HCT116 (cell line): ENCODE data around the gene SLC8A1. TPM values are rescaled to one million over a fixed set of nuclear protein-coding genes. Genes with fewer than 3 reads are reported as not detected.

Source experiments
- ATAC-seq: fragments of 200-7000 bp; cut with Tn5 transposase; 2 replicates; pipeline ENCODE4 v1.9.1; 2020; ENCODE audit warnings: mild to moderate bottlenecking, moderate library complexity
- BruUV-seq: library from RNA; stranded (reverse); fragments of 400-500 nt; replicated peaks from 2 replicates; lab custom pipeline; 2021; lab: Mats Ljungman, UMichigan
- CTCF ChIA-PET: fragments of 300-600 bp; sonication (Branson Sonifier 250); formaldehyde crosslinking; loops from one replicate; lab custom pipeline; 2021; ENCODE audit warnings: antibody characterized with exemption; lab: Charles Lee
- POLR2A ChIA-PET: fragments of 300-600, 350-600 bp; sonication (Branson Sonifier 250); formaldehyde crosslinking; loops from one replicate; lab custom pipeline; 2021; ENCODE audit warnings: antibody characterized with exemption; lab: Charles Lee
- RAD21 ChIA-PET, 2 experiments: fragments of 300-600 bp; sonication (Branson Sonifier 250); formaldehyde crosslinking; loops; one replicate each; lab custom pipeline; 2023; ENCODE audit warnings: low total read pairs in 2 of 2; ENCODE audit not compliant: uncharacterized antibody in 2 of 2, unreplicated experiment in 2 of 2, low non-redundant PET in 1 of 2; lab: Charles Lee
- DNase-seq: peaks from one replicate; pipeline ENCODE4 v3.0.0-alpha.2; 2010; ENCODE audit warnings: low read depth, low spot score
- H2AFZ ChIP-seq: fragments of 200-600 bp; shearing (Covaris generic), sonication (generic); 2 replicates; pipeline ENCODE4 v1.6.1; 2017; ENCODE audit warnings: low read depth, mixed run types, mixed read lengths, antibody characterized with exemption, low read length; ENCODE audit not compliant: poor library complexity, severe bottlenecking
- H3K27ac ChIP-seq: 2 replicates; pipeline ENCODE4 v1.5.1; 2012; ENCODE audit warnings: low read depth, low read length
- H3K27me3 ChIP-seq: fragments of 200-600 bp; sonication (generic); 2 replicates; pipeline ENCODE4 v1.6.1; 2016; ENCODE audit warnings: mixed run types, low read length, mixed read lengths; ENCODE audit not compliant: insufficient read depth
- H3K36me3 ChIP-seq, 2 experiments: fragments of 200-500 bp in 1 of 2; fragments of 200-600 bp in 1 of 2; sonication (Bioruptor generic) in 1 of 2; sonication (generic) in 1 of 2; 2 replicates each; pipeline versions ENCODE4 v1.5.1 to v1.6.1; 2014 to 2016; ENCODE audit warnings: low read length in 2 of 2, inconsistent platforms in 1 of 2, mixed read lengths in 1 of 2, mixed run types in 1 of 2; ENCODE audit not compliant: insufficient read depth in 2 of 2, control insufficient read depth in 1 of 2
- H3K4me1 ChIP-seq, 2 experiments: fragments of 200-600 bp in 1 of 2; sonication (generic) in 1 of 2; 2 replicates each; pipeline versions ENCODE4 v1.5.1 to v1.6.1; 2012 to 2017; ENCODE audit warnings: low read length in 2 of 2, inconsistent platforms in 1 of 2, mild to moderate bottlenecking in 1 of 2, mixed read lengths in 1 of 2, mixed run types in 1 of 2, moderate library complexity in 1 of 2; ENCODE audit not compliant: insufficient read depth in 2 of 2, control insufficient read depth in 1 of 2
- H3K4me2 ChIP-seq: fragments of 200-600 bp; sonication (generic); 2 replicates; pipeline ENCODE4 v1.6.1; 2017; ENCODE audit warnings: mixed run types, low read length, mixed read lengths
- H3K4me3 ChIP-seq, 2 experiments: fragments of 200-600 bp in 1 of 2; sonication (generic) in 1 of 2; replicated peaks in 1 of 2; 2 replicates each; pipeline ENCODE4 v1.5.1; 2011 to 2016; ENCODE audit warnings: low read length in 2 of 2, control low read depth in 1 of 2, low read depth in 1 of 2, mild to moderate bottlenecking in 1 of 2, mixed read lengths in 1 of 2, mixed run types in 1 of 2
- H3K79me2 ChIP-seq: fragments of 200-600 bp; sonication (generic); 2 replicates; pipeline ENCODE4 v1.6.1; 2017; ENCODE audit warnings: mild to moderate bottlenecking, mixed run types, low read length, moderate library complexity, mixed read lengths; ENCODE audit not compliant: insufficient read depth
- H3K9ac ChIP-seq: fragments of 200-600 bp; sonication (generic); 2 replicates; pipeline ENCODE4 v1.6.1; 2016; ENCODE audit warnings: low read length, mixed read lengths
- H3K9me2 ChIP-seq: fragments of 200-600 bp; sonication (generic), shearing (Covaris generic); 2 replicates; pipeline ENCODE4 v1.6.1; 2017; ENCODE audit warnings: mixed run types, mild to moderate bottlenecking, moderate library complexity; ENCODE audit not compliant: insufficient read depth
- H3K9me3 ChIP-seq, 2 experiments: fragments of 200-500 bp in 1 of 2; fragments of 200-600 bp in 1 of 2; sonication (Bioruptor generic) in 1 of 2; sonication (generic) in 1 of 2; 2 replicates each; pipeline ENCODE4 v1.6.1; 2014 to 2017; ENCODE audit warnings: low read length in 2 of 2, mixed read lengths in 2 of 2, inconsistent platforms in 1 of 2, low read depth in 1 of 2, mild to moderate bottlenecking in 1 of 2, mixed run types in 1 of 2, moderate library complexity in 1 of 2; ENCODE audit not compliant: control insufficient read depth in 1 of 2, insufficient read depth in 1 of 2
- H4K20me1 ChIP-seq: fragments of 200-600 bp; sonication (generic), shearing (Covaris generic); 2 replicates; pipeline ENCODE4 v1.6.1; 2017; ENCODE audit warnings: mixed run types, mild to moderate bottlenecking, moderate library complexity; ENCODE audit not compliant: insufficient read depth
- CBX3 ChIP-seq: IDR thresholded peaks from 2 replicates; pipeline ENCODE4 v1.6.1; 2012; ENCODE audit warnings: low read depth
- EGR1 ChIP-seq: IDR thresholded peaks from 2 replicates; pipeline ENCODE4 v1.6.1; 2012; ENCODE audit warnings: low read depth
- JUND ChIP-seq: IDR thresholded peaks from 2 replicates; pipeline ENCODE4 v1.6.1; 2012
- RAD21 ChIP-seq: IDR thresholded peaks from 2 replicates; pipeline ENCODE4 v1.6.1; 2012; ENCODE audit warnings: low read depth, mild to moderate bottlenecking
- SIN3A ChIP-seq: IDR thresholded peaks from 2 replicates; pipeline ENCODE4 v1.6.1; 2012; ENCODE audit warnings: low read depth
- SRF ChIP-seq: IDR thresholded peaks from 2 replicates; pipeline ENCODE4 v1.6.1; 2012; ENCODE audit warnings: low read depth
- TCF7L2 ChIP-seq: IDR thresholded peaks from 2 replicates; pipeline ENCODE4 v1.7.0; 2011; ENCODE audit warnings: borderline replicate concordance, inconsistent platforms; ENCODE audit not compliant: insufficient read depth, insufficient read length; ENCODE audit errors: extremely low read depth
- ZFX ChIP-seq: fragments of 450-650 bp; IDR thresholded peaks from 2 replicates; pipeline ENCODE4 v1.6.1; 2017
- intact Hi-C: fragments of 100-400 bp; cut with micrococcal nuclease; formaldehyde crosslinking; loops from 2 replicates; pipeline ENCODE4 v1.10.0; 2022
- total RNA-seq: library from RNA; stranded (reverse); gene quantifications from one replicate; pipeline ENCODE4 v1.2.1, GENCODE V29; 2021; ENCODE audit not compliant: unreplicated experiment
- TF ChIP-seq, protein P1 (sequence below): IDR thresholded peaks from 2 replicates; pipeline ENCODE4 v1.6.1; 2012; ENCODE audit warnings: low read depth
- TF ChIP-seq, protein P2 (sequence below): IDR thresholded peaks from 2 replicates; pipeline ENCODE4 v1.6.1; 2011; ENCODE audit warnings: mild to moderate bottlenecking, low read length, moderate library complexity; ENCODE audit not compliant: insufficient replicate concordance; ENCODE audit errors: extremely low read depth
- TF ChIP-seq, protein P3 (sequence below): IDR thresholded peaks from 2 replicates; pipeline ENCODE4 v1.6.1; 2012
- TF ChIP-seq, protein P4 (sequence below), 3 experiments: fragments of 200-600 bp in 1 of 3; sonication (generic) in 1 of 3; IDR thresholded peaks in 2 of 3; conservative IDR thresholded peaks in 1 of 3; 2 replicates each; pipeline ENCODE4 v1.5.1; 2012 to 2017; ENCODE audit warnings: low read depth in 2 of 3, low read length in 2 of 3, antibody characterized with exemption in 1 of 3, borderline replicate concordance in 1 of 3, control low read depth in 1 of 3, mild to moderate bottlenecking in 1 of 3, mixed read lengths in 1 of 3, mixed run types in 1 of 3, moderate library complexity in 1 of 3; ENCODE audit not compliant: insufficient read depth in 1 of 3

The SLC8A1 gene
- total RNA-seq, 1 experiment from 2014 or later, result 0.07 TPM

DNA sequence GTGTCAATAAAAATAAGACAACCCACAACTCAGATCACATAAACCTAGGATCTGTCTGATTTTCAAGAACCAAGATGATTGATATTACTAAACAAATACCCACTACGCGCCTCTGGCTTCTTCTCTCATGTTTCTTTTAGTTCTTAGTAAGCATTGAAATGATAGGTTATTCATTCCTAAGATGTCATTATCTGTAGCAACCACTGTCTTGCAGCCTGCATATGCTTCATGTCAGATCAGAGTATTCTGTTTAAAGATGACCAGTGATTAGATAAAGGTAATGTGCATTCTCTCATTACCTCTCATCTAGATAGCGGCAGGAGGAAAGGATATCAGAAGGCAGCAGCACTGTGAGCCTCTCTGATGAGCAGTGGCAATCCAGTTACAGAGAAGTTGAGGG is 112.9 kb downstream of the SLC8A1 start (continued):
- TF ChIP-seq, protein P1, sequence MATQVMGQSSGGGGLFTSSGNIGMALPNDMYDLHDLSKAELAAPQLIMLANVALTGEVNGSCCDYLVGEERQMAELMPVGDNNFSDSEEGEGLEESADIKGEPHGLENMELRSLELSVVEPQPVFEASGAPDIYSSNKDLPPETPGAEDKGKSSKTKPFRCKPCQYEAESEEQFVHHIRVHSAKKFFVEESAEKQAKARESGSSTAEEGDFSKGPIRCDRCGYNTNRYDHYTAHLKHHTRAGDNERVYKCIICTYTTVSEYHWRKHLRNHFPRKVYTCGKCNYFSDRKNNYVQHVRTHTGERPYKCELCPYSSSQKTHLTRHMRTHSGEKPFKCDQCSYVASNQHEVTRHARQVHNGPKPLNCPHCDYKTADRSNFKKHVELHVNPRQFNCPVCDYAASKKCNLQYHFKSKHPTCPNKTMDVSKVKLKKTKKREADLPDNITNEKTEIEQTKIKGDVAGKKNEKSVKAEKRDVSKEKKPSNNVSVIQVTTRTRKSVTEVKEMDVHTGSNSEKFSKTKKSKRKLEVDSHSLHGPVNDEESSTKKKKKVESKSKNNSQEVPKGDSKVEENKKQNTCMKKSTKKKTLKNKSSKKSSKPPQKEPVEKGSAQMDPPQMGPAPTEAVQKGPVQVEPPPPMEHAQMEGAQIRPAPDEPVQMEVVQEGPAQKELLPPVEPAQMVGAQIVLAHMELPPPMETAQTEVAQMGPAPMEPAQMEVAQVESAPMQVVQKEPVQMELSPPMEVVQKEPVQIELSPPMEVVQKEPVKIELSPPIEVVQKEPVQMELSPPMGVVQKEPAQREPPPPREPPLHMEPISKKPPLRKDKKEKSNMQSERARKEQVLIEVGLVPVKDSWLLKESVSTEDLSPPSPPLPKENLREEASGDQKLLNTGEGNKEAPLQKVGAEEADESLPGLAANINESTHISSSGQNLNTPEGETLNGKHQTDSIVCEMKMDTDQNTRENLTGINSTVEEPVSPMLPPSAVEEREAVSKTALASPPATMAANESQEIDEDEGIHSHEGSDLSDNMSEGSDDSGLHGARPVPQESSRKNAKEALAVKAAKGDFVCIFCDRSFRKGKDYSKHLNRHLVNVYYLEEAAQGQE, result no peak
- TF ChIP-seq SIN3A (no peak), RAD21 (no peak), EGR1 (no peak), JUND (no peak), ZFX (no peak)
- TF ChIP-seq, protein P2, sequence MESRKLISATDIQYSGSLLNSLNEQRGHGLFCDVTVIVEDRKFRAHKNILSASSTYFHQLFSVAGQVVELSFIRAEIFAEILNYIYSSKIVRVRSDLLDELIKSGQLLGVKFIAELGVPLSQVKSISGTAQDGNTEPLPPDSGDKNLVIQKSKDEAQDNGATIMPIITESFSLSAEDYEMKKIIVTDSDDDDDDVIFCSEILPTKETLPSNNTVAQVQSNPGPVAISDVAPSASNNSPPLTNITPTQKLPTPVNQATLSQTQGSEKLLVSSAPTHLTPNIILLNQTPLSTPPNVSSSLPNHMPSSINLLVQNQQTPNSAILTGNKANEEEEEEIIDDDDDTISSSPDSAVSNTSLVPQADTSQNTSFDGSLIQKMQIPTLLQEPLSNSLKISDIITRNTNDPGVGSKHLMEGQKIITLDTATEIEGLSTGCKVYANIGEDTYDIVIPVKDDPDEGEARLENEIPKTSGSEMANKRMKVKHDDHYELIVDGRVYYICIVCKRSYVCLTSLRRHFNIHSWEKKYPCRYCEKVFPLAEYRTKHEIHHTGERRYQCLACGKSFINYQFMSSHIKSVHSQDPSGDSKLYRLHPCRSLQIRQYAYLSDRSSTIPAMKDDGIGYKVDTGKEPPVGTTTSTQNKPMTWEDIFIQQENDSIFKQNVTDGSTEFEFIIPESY, result no peak
- TF ChIP-seq, protein P3, sequence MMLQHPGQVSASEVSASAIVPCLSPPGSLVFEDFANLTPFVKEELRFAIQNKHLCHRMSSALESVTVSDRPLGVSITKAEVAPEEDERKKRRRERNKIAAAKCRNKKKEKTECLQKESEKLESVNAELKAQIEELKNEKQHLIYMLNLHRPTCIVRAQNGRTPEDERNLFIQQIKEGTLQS, result no peak
- TF ChIP-seq, all 23 proteins: peak for 0

DNA sequence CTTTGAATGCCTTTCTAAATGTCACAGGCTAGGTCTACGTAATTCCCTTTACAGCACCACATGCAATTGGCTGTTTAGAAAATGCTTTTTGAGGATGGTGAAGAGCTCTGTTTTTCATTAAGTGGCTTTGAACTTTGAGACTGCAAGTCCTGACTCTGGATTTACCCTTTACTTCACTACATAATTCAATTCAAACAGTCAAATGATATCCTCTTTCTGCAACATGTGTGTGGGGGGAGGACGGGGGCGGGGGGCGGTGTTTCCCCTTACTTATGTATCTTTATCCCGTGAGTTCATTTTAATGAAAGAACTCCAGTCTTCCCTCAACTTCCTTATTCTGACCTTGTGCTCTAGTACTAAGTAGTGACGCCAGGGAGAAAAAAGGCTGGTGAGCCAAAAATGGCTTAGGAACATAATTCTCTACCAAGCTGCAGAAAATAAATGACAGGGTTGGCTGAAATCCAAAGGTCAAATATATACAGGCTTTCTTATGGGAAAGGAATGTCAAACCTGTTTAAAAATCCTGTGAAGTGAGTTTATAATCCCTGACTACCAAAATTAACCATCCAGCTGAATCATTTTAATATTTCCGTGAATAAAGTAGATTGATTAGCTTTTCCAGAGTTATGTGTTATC is 119.6 kb downstream of the SLC8A1 start:
- Histone ChIP-seq H3K36me3 (no peaks in the 10 kb centered on the region), H3K9me3 (no peaks in the 10 kb centered on the region), H3K27me3 (no peaks in the 10 kb centered on the region), H3K4me2 (no peak overlapping the region), H3K9me2 (no peaks in the 10 kb centered on the region), H4K20me1 (no peaks in the 10 kb centered on the region; the same call in 1 of the 2 replicates), H2AFZ (no peak overlapping the region), H3K9ac (no peak overlapping the region), H3K79me2 (no peaks in the 10 kb centered on the region), H3K4me3 (no peak overlapping the region), H3K27ac (no peak overlapping the region), H3K4me1 (no peaks in the 10 kb centered on the region)
- DNase-seq (no peak), ATAC-seq (no peak)
- ChIA-PET RAD21 (no interaction called here), CTCF (no interaction called here), POLR2A (interaction anchor here (0.6 kb wide), 1 partner anchor 589 kb away, joined by 6 read pairs; no protein-coding TSS in a partner anchor)
- intact Hi-C loops, result no loop called here
- TF ChIP-seq SIN3A, result no peak
- TF ChIP-seq, protein P4, sequence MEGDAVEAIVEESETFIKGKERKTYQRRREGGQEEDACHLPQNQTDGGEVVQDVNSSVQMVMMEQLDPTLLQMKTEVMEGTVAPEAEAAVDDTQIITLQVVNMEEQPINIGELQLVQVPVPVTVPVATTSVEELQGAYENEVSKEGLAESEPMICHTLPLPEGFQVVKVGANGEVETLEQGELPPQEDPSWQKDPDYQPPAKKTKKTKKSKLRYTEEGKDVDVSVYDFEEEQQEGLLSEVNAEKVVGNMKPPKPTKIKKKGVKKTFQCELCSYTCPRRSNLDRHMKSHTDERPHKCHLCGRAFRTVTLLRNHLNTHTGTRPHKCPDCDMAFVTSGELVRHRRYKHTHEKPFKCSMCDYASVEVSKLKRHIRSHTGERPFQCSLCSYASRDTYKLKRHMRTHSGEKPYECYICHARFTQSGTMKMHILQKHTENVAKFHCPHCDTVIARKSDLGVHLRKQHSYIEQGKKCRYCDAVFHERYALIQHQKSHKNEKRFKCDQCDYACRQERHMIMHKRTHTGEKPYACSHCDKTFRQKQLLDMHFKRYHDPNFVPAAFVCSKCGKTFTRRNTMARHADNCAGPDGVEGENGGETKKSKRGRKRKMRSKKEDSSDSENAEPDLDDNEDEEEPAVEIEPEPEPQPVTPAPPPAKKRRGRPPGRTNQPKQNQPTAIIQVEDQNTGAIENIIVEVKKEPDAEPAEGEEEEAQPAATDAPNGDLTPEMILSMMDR (IDR thresholded peaks at IDR 0.05 in 2 of 3, conservative IDR thresholded peaks at IDR 0.05 in 1 of 3; ENCODE audit: borderline replicate concordance in 1 of 3, insufficient read depth in 1 of 3, low read depth in 2 of 3, low read length in 2 of 3), result no peak
- no peak for TF ChIP-seq JUND
- no peak for TF ChIP-seq TCF7L2
- no peak for TF ChIP-seq CBX3
- TF ChIP-seq, protein P3, result no peak
- no peak for TF ChIP-seq SRF
- TF ChIP-seq RAD21, result no peak
- TF ChIP-seq, protein P2, result no peak
- no TSS peak for BruUV-seq
